Activated CD4-positive, alpha-beta T cell treated with anti-CD3 and anti-CD28 coated beads, Interleukin-2, Interleukin-6, amounts not matched to agents 100 ng/mL and 50 ng/mL, durations not matched to agents 16 hours and 8 hours (primary cell): Measurements from ENCODE around the gene PEX5L.

ENCODE experiments used
- DNase-seq: peaks from one replicate; pipeline ENCODE4 v3.0.0-alpha.2; 2020

PEX5L gene

GRCh38 chr3:179955286-179955685 is 81.5 kb downstream of the PEX5L start:
- DNase-seq = no peak

- peak; percentile 23 for DNase-seq
Observed at GRCh38 chr3:179953993-179954870, 82.5 kb downstream of the PEX5L start.

GRCh38 chr3:179950840-179951239 is 85.9 kb downstream of the PEX5L start:
- DNase-seq = no peak

GRCh38 chr3:179949869-179950268 is 86.9 kb downstream of the PEX5L start:
- DNase-seq = no peak

- DNase-seq = no peak
Observed at GRCh38 chr3:179949412-179949811, 87.3 kb downstream of the PEX5L start.

GRCh38 chr3:179948740-179949139 is 88.0 kb downstream of the PEX5L start:
- DNase-seq = no peak

GRCh38 chr3:179945569-179945968 is 91.2 kb downstream of the PEX5L start:
- no peak for DNase-seq

- DNase-seq = no peak
Observed at GRCh38 chr3:179943117-179943880, 93.4 kb downstream of the PEX5L start.

- DNase-seq = no peak
Observed at GRCh38 chr3:179942553-179943075, 94.1 kb downstream of the PEX5L start.

- no peak for DNase-seq
Observed at GRCh38 chr3:179935710-179936109, 101.0 kb downstream of the PEX5L start.

- no peak for DNase-seq
Observed at GRCh38 chr3:179933914-179934313, 102.8 kb downstream of the PEX5L start.

- no peak for DNase-seq
Observed at GRCh38 chr3:179933080-179933479, 103.7 kb downstream of the PEX5L start.

GRCh38 chr3:179932674-179933073 is 104.1 kb downstream of the PEX5L start:
- DNase-seq = no peak

GRCh38 chr3:179929091-179929529 is 107.6 kb downstream of the PEX5L start:
- DNase-seq = peak; percentile 64

GRCh38 chr3:179927191-179927590 is 109.5 kb downstream of the PEX5L start:
- no peak for DNase-seq

- DNase-seq = no peak
Observed at GRCh38 chr3:179921951-179922350, 114.8 kb downstream of the PEX5L start.

- peak; percentile 64 for DNase-seq
Observed at GRCh38 chr3:179921500-179921899, 115.2 kb downstream of the PEX5L start.

GRCh38 chr3:179907784-179908482 is 128.8 kb downstream of the PEX5L start:
- no peak for DNase-seq

GRCh38 chr3:179902061-179902460 is 134.7 kb downstream of the PEX5L start:
- no peak for DNase-seq

- DNase-seq = peak; percentile 39
Observed at GRCh38 chr3:179898024-179898423, 138.7 kb downstream of the PEX5L start.

- no peak for DNase-seq
Observed at GRCh38 chr3:179897231-179897630, 139.5 kb downstream of the PEX5L start.

GRCh38 chr3:179896507-179896906 is 140.2 kb downstream of the PEX5L start:
- no peak for DNase-seq

- no peak for DNase-seq
Observed at GRCh38 chr3:179895330-179895729, 141.4 kb downstream of the PEX5L start.
